HL-60 (cell line): ENCODE measurements around the gene ABCB4.

Source experiments
- GABPA ChIP-seq: IDR thresholded peaks from 2 replicates; pipeline ENCODE4 v1.6.1; 2012; ENCODE audit warnings: low read depth
- POLR2AphosphoS5 ChIP-seq: IDR thresholded peaks from 2 replicates; pipeline ENCODE4 v1.6.1; 2012; ENCODE audit warnings: low read depth
- TF ChIP-seq, protein P1 (sequence below): IDR thresholded peaks from 2 replicates; pipeline ENCODE4 v1.6.1; 2012; ENCODE audit warnings: low read depth; ENCODE audit not compliant: insufficient replicate concordance
- TF ChIP-seq, protein P2 (sequence below): IDR thresholded peaks from one replicate; pipeline ENCODE4 v1.5.1; 2011; ENCODE audit warnings: low read length, control low read depth, inconsistent platforms; ENCODE audit not compliant: insufficient read depth

DNA sequence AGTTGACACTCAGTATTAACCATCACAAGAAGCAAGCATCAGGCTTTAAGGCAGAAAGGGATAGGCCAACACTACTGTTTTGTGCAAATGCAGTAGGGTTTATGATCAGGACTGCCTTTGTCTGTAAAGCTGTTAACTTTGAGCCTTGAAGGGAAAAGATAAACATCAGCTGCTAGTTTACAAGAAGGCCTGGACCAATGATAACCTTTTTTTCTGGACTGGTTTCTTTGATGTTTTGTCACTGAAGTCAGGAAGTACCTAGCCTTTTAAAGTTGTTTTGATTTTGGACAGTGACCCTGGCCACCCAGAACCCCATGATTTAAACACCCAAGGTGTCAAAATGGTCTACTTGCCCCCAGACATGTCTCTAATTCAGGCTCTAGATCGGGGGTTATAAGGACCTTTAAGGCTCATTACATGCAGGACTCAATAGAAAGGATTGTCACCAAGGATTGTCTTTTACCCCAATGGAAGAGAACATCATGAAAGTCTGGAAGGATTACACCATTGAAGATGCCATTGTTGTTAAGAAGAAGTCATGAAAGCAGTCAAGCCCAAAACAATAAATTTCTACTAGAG is 79.9 kb downstream of the ABCB4 start:
- TF ChIP-seq, protein P1, sequence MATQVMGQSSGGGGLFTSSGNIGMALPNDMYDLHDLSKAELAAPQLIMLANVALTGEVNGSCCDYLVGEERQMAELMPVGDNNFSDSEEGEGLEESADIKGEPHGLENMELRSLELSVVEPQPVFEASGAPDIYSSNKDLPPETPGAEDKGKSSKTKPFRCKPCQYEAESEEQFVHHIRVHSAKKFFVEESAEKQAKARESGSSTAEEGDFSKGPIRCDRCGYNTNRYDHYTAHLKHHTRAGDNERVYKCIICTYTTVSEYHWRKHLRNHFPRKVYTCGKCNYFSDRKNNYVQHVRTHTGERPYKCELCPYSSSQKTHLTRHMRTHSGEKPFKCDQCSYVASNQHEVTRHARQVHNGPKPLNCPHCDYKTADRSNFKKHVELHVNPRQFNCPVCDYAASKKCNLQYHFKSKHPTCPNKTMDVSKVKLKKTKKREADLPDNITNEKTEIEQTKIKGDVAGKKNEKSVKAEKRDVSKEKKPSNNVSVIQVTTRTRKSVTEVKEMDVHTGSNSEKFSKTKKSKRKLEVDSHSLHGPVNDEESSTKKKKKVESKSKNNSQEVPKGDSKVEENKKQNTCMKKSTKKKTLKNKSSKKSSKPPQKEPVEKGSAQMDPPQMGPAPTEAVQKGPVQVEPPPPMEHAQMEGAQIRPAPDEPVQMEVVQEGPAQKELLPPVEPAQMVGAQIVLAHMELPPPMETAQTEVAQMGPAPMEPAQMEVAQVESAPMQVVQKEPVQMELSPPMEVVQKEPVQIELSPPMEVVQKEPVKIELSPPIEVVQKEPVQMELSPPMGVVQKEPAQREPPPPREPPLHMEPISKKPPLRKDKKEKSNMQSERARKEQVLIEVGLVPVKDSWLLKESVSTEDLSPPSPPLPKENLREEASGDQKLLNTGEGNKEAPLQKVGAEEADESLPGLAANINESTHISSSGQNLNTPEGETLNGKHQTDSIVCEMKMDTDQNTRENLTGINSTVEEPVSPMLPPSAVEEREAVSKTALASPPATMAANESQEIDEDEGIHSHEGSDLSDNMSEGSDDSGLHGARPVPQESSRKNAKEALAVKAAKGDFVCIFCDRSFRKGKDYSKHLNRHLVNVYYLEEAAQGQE, result no peak
- TF ChIP-seq, protein P2, sequence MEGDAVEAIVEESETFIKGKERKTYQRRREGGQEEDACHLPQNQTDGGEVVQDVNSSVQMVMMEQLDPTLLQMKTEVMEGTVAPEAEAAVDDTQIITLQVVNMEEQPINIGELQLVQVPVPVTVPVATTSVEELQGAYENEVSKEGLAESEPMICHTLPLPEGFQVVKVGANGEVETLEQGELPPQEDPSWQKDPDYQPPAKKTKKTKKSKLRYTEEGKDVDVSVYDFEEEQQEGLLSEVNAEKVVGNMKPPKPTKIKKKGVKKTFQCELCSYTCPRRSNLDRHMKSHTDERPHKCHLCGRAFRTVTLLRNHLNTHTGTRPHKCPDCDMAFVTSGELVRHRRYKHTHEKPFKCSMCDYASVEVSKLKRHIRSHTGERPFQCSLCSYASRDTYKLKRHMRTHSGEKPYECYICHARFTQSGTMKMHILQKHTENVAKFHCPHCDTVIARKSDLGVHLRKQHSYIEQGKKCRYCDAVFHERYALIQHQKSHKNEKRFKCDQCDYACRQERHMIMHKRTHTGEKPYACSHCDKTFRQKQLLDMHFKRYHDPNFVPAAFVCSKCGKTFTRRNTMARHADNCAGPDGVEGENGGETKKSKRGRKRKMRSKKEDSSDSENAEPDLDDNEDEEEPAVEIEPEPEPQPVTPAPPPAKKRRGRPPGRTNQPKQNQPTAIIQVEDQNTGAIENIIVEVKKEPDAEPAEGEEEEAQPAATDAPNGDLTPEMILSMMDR, result no peak
- TF ChIP-seq GABPA (no peak), POLR2AphosphoS5 (no peak)
